HG03064 (cell line): ENCODE measurements around the gene STN1.
"Not testable (repeated sequence)": the region's sequence is repeated elsewhere in the genome, so short reads cannot be mapped to it uniquely, and the experiment has no call there.

Source experiments
- ATAC-seq: cut with Tn5 transposase; IDR thresholded peaks from one replicate; pipeline ENCODE4 v1.9.1; 2021; ENCODE audit warnings: low read depth; ENCODE audit not compliant: unreplicated experiment

The STN1 gene

GRCh38 chr10:103849212-103849877 is 68.6 kb downstream of the STN1 start:
- ATAC-seq, result no peak

GRCh38 chr10:103847909-103848468 is 70.0 kb downstream of the STN1 start:
- no peak for ATAC-seq

GRCh38 chr10:103847346-103847745 is 70.6 kb downstream of the STN1 start:
- no peak for ATAC-seq

- no peak for ATAC-seq
These were observed 72.0 kb downstream of the STN1 start for GRCh38 chr10:103845972-103846371.

GRCh38 chr10:103845346-103845745 is 72.6 kb downstream of the STN1 start:
- ATAC-seq, result not testable (repeated sequence)

GRCh38 chr10:103843854-103844570 is 74.0 kb downstream of the STN1 start:
- no peak for ATAC-seq

- no peak for ATAC-seq
These were observed 74.9 kb downstream of the STN1 start for GRCh38 chr10:103843045-103843444.

GRCh38 chr10:103842605-103843004 is 75.4 kb downstream of the STN1 start:
- no peak for ATAC-seq

GRCh38 chr10:103841519-103841918 is 76.5 kb downstream of the STN1 start:
- ATAC-seq, result no peak

GRCh38 chr10:103840740-103841070 is 77.3 kb downstream of the STN1 start:
- ATAC-seq, result no peak

GRCh38 chr10:103839872-103840739 is 77.9 kb downstream of the STN1 start:
- no peak for ATAC-seq

GRCh38 chr10:103839519-103839871 is 78.5 kb downstream of the STN1 start:
- no peak for ATAC-seq

GRCh38 chr10:103838862-103839518 is 79.0 kb downstream of the STN1 start:
- ATAC-seq, result no peak

GRCh38 chr10:103838070-103838395 is 80.0 kb downstream of the STN1 start:
- ATAC-seq, result no peak

GRCh38 chr10:103837370-103838069 is 80.5 kb downstream of the STN1 start:
- no peak for ATAC-seq

- no peak for ATAC-seq
These were observed 81.1 kb downstream of the STN1 start for GRCh38 chr10:103836861-103837260.

- ATAC-seq, result no peak
These were observed 81.7 kb downstream of the STN1 start for GRCh38 chr10:103836273-103836672.

GRCh38 chr10:103835096-103836050 is 82.6 kb downstream of the STN1 start:
- ATAC-seq, result no peak

GRCh38 chr10:103834436-103835095 is 83.4 kb downstream of the STN1 start:
- ATAC-seq, result no peak
